ENCODE measurements around the gene RPS16.
A peak's percentile ranks its signal among the peaks of the same experiment; 100 is the strongest.

Gene RPS16

DNA sequence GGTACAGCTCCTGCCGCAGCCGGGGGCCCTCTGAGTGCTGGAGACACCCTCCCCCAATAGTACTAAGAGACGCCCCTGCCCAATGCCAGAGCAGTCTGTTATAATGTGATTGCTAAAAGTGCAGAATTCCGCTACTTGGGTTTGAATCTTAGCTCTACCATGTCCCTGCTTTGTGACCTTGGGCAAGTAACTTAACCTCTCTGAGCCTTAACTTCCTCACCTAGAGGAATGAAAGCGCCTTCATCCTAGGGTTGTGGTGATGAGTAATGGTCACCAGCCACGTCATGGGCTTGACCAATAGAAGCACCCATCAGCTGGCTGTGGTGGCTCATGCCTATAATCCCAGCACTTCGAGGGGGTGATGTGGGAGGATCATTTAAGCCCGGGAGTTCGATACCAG is 16.7 kb downstream of the RPS16 start:
- DNase-seq: no peak

DNA sequence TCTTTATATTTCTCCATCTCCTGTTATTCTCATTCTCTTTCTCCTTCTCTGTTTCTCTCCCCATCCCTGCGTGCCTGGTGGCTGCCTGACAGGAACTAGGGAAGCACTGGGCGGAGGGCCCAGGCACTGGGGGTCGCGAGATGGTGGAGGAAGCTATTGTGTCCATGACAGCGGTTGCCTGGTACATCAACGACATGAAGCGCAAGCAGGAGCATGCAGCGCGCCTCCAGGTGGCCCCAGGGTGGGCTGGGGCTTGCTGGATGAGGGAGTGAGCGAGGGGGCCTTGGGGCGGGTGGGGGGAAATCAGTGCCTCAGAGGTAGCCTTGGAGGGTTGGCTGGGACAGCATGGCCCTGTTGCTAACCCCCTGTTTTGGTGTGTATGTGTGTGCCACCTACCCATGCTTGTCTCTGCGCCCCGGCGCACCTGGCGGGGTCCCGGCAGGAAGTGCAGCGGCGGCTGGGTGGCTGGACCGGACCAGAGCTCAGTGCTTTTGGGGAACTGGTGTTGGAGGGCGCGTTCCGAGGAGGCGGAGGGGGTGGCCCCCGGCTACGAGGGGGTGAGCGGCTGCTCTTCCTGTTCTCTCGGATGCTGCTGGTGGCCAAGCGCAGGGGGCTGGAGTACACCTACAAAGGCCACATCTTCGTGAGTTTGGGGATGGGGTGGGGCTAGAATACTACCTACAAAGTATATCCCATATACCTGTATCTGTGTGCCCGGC is 18.1 kb downstream of the RPS16 start:
- no peak for DNase-seq

DNA sequence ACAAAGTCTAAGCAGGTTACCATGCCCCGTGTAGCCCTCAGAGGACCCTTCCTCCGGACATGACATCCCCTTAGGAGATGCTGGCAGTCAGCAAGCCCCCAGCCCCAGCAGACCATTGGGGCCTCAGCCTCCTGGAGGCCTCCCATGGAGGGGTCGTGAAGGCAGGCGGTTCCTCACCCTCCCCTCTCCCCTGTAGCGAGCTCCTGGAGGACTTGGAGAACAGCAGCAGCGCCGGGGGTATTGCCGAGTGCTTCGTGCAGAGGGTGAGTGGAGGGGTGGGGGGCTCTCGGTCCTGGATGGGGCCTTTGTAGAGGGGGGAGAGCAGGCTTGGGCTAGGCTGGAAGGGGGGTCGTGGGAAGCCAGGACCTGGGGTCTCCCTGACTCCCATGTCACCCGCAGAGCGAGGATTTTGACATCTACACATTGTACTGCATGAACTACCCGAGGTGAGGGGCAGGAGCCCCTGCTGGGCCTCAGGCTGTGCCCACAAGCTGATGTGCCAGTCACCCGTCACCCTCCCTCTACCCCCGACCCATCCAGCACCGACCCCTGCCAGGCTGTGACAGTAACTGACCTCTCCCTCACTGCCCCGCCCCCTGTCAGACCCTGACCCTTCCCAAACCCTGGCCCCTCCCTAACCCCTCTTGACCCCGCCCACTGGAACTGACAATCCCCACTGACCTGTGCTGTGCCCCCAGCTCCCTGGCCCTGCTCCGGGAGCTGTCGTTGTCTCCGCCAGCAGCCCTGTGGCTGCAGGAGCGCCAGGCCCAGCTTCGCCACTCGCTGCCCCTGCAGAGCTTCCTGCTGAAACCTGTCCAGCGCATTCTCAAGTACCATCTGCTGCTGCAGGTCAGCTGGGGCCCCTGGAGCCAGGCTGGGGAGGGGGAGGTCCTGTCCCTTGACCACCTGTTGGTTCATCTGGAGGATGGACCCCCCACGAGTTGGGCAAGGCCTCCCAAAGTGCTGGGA is 19.3 kb downstream of the RPS16 start:
- no peak for DNase-seq

DNA sequence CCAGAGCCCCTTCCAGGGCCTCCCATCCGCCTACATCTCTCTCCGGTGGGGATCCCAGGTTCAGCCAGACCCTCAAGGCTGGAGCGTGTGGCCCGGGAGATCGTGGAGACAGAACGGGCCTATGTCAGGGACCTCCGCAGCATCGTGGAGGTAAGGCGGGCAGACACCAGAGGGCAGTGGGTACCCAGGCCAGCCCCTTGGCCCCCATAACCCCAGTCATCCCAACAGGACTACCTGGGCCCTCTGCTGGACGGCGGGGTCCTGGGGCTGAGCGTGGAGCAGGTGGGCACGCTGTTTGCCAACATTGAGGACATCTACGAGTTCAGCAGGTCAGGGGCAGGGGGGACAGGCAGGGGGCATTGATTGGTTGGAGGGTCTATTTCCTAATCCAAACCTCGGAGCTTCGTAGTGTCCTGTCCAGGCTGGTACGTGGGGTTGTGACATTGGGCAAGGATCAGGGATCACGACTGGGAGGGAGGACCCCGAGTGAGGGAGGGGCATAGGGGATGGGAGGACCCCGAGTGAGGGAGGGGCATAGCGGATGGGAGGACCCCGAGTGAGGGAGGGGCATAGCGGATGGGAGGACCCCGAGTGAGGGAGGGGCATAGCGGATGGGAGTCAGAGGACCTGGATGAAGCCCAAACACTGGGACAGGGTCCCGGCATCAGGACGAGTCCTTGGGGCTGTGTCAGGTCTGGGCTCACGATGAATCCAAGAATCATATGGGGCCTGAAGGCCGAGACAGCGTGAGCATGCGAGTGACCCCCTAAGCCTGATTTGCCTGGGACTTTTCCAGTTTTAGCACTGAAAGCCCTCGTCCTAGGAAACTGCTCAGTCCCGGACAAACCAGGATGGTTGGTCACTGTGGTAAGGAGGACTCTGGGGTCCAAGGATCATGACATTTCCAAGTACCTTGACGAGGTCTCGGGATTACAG is 20.4 kb downstream of the RPS16 start:
- DNase-seq: no peak

- DNase-seq: no peak
Measured at GRCh38 chr19:39413911-39414608, 21.7 kb downstream of the RPS16 start.

DNA sequence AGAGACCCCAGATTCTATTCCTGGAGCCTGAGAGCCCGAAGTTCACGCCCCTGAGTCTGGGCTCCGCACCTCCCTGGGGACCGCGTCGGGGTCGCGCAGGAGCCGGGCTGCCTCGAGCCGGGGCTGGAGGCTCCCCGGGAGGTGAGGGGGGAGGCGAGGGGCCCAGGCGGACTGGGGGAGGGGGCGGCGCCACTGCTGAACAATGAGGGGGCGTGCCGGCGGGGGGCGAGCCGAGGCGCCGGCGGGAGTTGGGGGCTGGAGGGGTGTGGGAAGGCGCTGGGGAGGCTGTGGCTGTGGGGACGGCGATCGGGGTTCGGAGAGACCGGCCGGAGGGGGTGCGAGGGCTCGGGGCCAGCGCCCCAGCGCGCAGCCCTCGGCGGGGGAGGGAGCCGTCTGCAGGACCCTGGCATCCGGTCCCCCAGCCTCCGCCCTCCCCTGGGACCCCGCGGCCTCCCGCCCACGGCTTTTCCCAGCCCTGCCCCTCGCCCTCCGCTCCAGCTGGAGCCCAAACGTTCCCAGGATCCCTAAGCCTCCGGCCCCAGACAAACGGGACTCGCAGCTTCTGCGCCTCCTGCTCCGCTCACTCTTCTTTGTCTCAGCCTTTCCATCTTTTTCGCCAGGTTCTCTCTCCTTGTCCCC is 22.4 kb downstream of the RPS16 start:
- peak in 1 of 4 experiments; percentile 20 for DNase-seq

GRCh38 chr19:39412867-39413271 is 22.9 kb downstream of the RPS16 start:
- DNase-seq: no peak

DNA sequence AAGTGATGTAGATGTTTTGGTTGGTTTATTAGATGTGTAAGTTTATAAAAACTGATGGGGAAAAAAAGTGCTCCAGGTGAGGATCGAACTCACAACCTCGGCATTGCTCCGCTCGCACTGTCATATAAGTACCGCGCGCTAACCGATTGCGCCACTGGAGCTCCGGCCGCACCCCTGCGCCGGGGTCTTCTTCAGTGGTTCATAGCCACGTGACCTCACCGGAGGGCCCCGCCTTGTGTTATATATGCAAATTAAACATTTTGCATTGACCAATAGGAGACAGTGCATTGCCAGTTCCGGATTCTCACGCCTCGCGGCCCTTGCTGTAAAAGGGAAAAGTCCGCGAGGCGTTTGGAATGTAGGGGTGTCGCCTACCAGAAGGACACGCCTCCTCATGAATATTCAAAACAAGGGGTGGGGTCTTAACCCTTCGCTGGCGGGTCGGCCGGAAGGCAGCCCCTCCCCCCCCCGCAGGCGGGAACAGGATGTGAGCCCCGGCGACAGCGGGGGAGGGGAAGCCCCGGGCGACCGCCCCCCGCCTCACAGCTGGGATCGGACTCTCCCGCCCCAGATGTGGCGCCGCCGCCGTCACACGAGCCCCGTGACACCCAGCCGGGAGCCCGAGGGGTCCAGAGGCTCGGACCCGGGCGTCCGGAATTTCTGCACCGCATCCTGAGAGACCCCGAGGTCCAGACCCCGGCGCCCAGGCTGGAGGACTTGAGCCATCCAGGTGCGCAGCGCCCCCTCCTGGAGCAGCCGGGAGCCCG is 23.5 kb downstream of the RPS16 start, which contains the start of gene PLEKHG2:
Gene PLEKHG2 (plus strand): TSS at position 570 of the 767 bp plus-strand sequence. CDS start 1,418 bp downstream, outside the sequence.
- DNase-seq: peak; percentile 98 to 99 (median 98)

DNA sequence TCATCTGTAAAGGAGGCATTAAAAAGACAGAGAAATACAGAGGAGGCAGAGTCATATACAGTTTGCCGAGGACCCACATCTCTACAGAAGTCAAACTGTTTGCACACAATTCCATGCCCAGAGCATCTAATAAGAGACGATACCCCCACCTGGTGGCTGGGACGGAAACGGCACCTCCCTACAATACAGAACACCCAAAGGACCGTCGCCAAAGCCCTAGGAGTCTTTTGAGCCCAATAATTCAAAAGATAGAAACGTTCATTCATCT is 24.0 kb downstream of the RPS16 start:
- DNase-seq: peak; percentile 77 to 87 (median 82)

GRCh38 chr19:39411081-39411831 is 24.5 kb downstream of the RPS16 start:
- DNase-seq: no peak

DNA sequence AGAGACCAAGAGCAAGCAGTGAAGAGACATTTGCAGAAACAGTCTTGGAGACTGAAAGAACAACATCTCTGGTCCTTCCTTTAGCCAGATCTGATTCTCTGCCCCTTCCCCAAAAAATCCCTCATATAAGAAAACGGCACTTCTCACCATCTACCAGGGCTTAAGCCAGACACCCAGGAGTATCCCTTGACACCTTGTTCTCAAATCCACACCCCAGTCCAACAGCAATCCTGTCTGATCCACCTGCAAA is 25.0 kb downstream of the RPS16 start:
- DNase-seq: no peak

DNA sequence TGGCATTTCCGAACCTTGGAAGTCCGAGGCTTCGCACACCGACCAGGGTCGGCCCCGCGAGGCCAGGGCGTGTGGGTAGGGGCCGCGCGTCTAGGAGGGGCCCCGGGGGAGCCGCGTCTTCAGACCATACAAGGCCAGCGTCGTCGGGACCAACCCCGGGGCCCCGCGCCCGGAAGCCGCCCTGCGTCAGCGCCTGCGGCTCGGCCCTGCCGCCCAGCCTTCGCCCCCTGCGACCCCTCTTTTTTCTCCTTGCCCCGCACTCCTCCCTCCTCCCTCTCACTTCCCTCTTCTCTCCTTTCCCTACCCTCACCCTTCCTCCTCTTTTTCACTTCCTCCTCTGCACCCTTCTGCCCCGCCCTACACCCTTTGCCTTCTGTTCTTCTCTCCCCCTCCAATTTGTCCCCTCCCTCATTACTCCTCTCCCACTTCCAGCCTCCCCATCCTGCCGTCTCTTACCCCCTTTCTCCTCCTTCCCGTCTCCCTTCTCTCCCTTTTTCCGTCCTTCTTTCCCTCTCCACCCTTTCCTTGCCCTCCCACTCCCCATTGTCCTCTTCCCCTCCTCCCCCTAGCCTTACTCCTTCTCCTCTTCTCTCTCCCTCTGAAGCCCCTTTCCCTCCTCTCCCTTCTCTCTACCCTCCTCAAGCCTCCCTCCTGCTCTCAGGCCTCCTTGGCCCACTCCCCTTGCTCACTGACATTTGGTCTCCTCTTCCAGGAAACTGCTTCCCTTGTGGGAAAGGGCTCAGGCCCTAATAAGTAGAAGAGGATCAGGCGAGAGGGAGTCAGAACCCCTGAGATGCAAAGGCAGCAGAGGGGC is 25.5 kb downstream of the RPS16 start:
- DNase-seq: peak in 3 of 4 experiments; percentile 23 to 53 (median 49)

GRCh38 chr19:39409208-39410016 is 26.3 kb downstream of the RPS16 start:
- peak; percentile 53 to 75 (median 71) for DNase-seq

GRCh38 chr19:39408392-39409207 is 27.1 kb downstream of the RPS16 start:
- no peak for DNase-seq

DNA sequence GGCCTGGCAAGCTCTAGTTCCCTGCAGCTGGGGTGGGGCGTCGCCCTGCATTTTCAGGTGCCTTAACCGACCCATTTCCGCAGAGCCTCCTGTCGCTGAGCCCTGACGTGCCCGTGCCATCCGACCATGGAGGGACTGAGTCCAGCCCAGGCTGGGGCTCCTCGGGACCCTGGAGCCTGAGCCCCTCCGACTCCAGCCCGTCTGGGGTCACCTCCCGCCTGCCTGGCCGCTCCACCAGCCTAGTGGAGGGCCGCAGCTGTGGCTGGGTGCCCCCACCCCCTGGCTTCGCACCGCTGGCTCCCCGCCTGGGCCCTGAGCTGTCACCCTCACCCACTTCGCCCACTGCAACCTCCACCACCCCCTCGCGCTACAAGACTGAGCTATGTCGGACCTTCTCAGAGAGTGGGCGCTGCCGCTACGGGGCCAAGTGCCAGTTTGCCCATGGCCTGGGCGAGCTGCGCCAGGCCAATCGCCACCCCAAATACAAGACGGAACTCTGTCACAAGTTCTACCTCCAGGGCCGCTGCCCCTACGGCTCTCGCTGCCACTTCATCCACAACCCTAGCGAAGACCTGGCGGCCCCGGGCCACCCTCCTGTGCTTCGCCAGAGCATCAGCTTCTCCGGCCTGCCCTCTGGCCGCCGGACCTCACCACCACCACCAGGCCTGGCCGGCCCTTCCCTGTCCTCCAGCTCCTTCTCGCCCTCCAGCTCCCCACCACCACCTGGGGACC is 27.9 kb downstream of the RPS16 start:
- DNase-seq: peak in 3 of 4 experiments; percentile 29 to 74 (median 66)

GRCh38 chr19:39407410-39407659 is 28.4 kb downstream of the RPS16 start:
- no peak for DNase-seq
